Measurements from ENCODE around the gene TMEM120A.

- TF ChIP-seq CTCF (conservative IDR thresholded peaks at IDR 0.05; ENCODE audit: low read length) (no peak), EZH2phosphoT487 (IDR thresholded peaks at IDR 0.05; ENCODE audit: borderline replicate concordance) (no peak)
Observed at GRCh38 chr7:75982306-75983064, 11.9 kb downstream of the TMEM120A start.

All from Loucy (cell line).